Endodermal cell (in vitro differentiated cells): Measurements from ENCODE around the gene DNAJC1. TPM values are rescaled to one million over a fixed set of nuclear protein-coding genes. Genes with fewer than 3 reads are reported as not detected.

Source experiments
- DNase-seq: peaks from one replicate; pipeline ENCODE4 v3.0.0-alpha.2; 2017
- H3K27ac ChIP-seq: 2 replicates; pipeline ENCODE4 v1.5.1; 2013; ENCODE audit warnings: mild to moderate bottlenecking, low read depth, low read length, moderate library complexity
- H3K27me3 ChIP-seq: 2 replicates; pipeline ENCODE4 v1.6.1; 2013; ENCODE audit warnings: mild to moderate bottlenecking, low read length, moderate library complexity; ENCODE audit not compliant: insufficient read depth, control insufficient read depth, poor library complexity, severe bottlenecking
- H3K36me3 ChIP-seq: 2 replicates; pipeline ENCODE4 v1.7.0; 2013; ENCODE audit warnings: mild to moderate bottlenecking, low read length, moderate library complexity; ENCODE audit not compliant: control insufficient read depth, insufficient read depth
- H3K4me1 ChIP-seq: one replicate; pipeline ENCODE4 v1.7.0; 2013; ENCODE audit warnings: low read length; ENCODE audit not compliant: control insufficient read depth, insufficient read depth
- H3K4me3 ChIP-seq: 2 replicates; pipeline ENCODE4 v1.5.1; 2013; ENCODE audit warnings: mild to moderate bottlenecking, low read length, moderate library complexity
- H3K9ac ChIP-seq: 2 replicates; pipeline ENCODE4 v1.6.1; 2013; ENCODE audit warnings: mild to moderate bottlenecking, low read length, moderate library complexity; ENCODE audit not compliant: poor library complexity, severe bottlenecking; ENCODE audit errors: extremely low read depth
- H3K9me3 ChIP-seq: 2 replicates; pipeline ENCODE4 v1.6.1; 2013; ENCODE audit warnings: mild to moderate bottlenecking, low read length, moderate library complexity; ENCODE audit not compliant: control insufficient read depth
- H3K27ac Mint-ChIP-seq: 2 replicates; pipeline ENCODE4 v1.8.0; 2020; ENCODE audit warnings: mixed read lengths
- H3K27me3 Mint-ChIP-seq: 2 replicates; pipeline ENCODE4 v1.8.0; 2021; ENCODE audit warnings: mild to moderate bottlenecking, mixed read lengths; ENCODE audit not compliant: insufficient read depth
- H3K36me3 Mint-ChIP-seq: 2 replicates; pipeline ENCODE4 v1.8.0; 2020; ENCODE audit warnings: low read depth, mixed read lengths
- H3K4me1 Mint-ChIP-seq: 2 replicates; pipeline ENCODE4 v1.8.0; 2020; ENCODE audit warnings: mixed read lengths
- H3K4me3 Mint-ChIP-seq: 2 replicates; pipeline ENCODE4 v1.8.0; 2020; ENCODE audit warnings: mild to moderate bottlenecking, moderate library complexity, mixed read lengths
- H3K9me3 Mint-ChIP-seq: 2 replicates; pipeline ENCODE4 v1.8.0; 2020; ENCODE audit warnings: mild to moderate bottlenecking, mixed read lengths
- CTCF ChIP-seq: fragments of 200-600 bp; sonication (generic); conservative IDR thresholded peaks from 2 replicates; pipeline ENCODE4 v1.5.0; 2021; ENCODE audit warnings: antibody characterized with exemption, mild to moderate bottlenecking
- WGBS, 2 experiments: methylation state at CpG; one replicate each; pipeline versions ENCODE4 v1.1.5 to v1.1.7; 2013; ENCODE audit warnings: missing lambda C conversion rate in 2 of 2, mixed read lengths in 1 of 2; ENCODE audit not compliant: insufficient coverage in 1 of 2, insufficient read length in 1 of 2; 5-methylcytosine and 5-hydroxymethylcytosine counted together
- total RNA-seq, 2 donors: library from RNA; stranded (reverse); fragmentation: NEBNext Ultra II Directional in 1 of 2; extraction: Animal tissue kit (Norgen Biotek cat#: 25700) in 1 of 2; gene quantifications; 2 replicates in 1 of 2; 3 replicates in 1 of 2; pipeline ENCODE4 v1.2.1, GENCODE V29; 2021

Gene DNAJC1
- total RNA-seq, 2 donors from 2014 or later, result 23.5 to 30.4 TPM

DNA sequence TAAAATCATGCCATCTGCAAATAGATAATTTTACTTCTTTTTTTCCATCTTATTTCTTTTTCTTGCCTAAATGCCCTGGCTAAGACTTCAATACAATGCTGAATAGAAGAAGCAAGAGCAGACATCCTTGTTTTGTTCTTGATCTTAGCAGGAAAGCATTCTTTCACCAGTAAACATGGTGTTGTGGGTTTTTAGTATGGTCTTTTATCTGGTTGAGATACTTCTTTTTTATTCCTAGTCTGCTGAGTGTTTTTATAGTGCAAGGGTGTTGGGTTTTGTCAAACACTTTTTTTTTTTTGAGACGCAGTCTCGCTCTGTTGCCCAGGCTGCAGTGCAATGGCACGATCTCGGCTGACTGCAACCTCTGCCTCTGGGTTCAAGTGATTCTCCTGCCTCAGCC is 232.3 kb downstream of the DNAJC1 start:
- Histone ChIP-seq H3K27me3 (no peaks in the 10 kb centered on the region), H3K9ac (no peak overlapping the region), H3K27ac (no peak overlapping the region), H3K36me3 (peaks cover 3% of the 10 kb centered on the region), H3K9me3 (peaks cover 11% of the 10 kb centered on the region), H3K4me3 (no peak overlapping the region), H3K4me1 (no peaks in the 10 kb centered on the region)
- Mint-ChIP-seq H3K4me1 (no peaks in the 10 kb centered on the region), H3K27ac (no peak overlapping the region), H3K27me3 (no peaks in the 10 kb centered on the region), H3K36me3 (peaks cover 8% of the 10 kb centered on the region), H3K4me3 (no peak overlapping the region), H3K9me3 (peaks cover 2% of the 10 kb centered on the region)
- TF ChIP-seq CTCF, result no peak
- DNase-seq, result no peak
- 90 to 99% methylated on average over 4 of the region's 4 CpGs for WGBS, 2 experiments

DNA sequence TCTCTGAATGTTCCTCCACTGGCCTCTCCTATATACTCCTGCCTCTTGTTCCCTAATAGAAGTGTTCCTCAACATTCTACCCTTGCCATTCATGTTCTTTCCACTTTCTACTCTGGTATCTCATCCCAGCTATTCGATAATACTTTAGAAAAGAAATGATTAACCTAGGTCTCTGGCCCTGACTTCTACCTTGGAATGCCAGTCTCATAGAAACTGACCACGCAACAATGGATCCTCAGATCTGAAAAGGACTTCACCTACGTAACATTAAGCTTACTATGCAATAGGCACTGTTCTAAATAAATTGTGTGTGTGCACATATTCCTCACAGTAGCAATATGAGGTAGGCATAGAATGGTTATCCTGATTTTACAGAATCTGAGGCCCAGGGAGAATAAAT is 234.5 kb downstream of the DNAJC1 start:
- no peak overlapping the region for H3K27ac ChIP-seq
- no peak overlapping the region for H3K9ac ChIP-seq
- WGBS, 2 experiments, result 94 to 100% methylated on average over 2 to 3 of the region's 3 CpGs
- Mint-ChIP-seq H3K4me3 (no peak overlapping the region), H3K27me3 (no peaks in the 10 kb centered on the region), H3K4me1 (peaks cover 2% of the 10 kb centered on the region), H3K27ac (no peak overlapping the region), H3K9me3 (peaks cover 2% of the 10 kb centered on the region), H3K36me3 (peaks cover 11% of the 10 kb centered on the region)
- no peak overlapping the region for H3K4me3 ChIP-seq
- H3K36me3 ChIP-seq, result peaks cover 3% of the 10 kb centered on the region
- H3K4me1 ChIP-seq, result no peaks in the 10 kb centered on the region
- no peaks in the 10 kb centered on the region for H3K27me3 ChIP-seq
- DNase-seq, result no peak
- no peak for TF ChIP-seq CTCF
- peaks cover 11% of the 10 kb centered on the region for H3K9me3 ChIP-seq

DNA sequence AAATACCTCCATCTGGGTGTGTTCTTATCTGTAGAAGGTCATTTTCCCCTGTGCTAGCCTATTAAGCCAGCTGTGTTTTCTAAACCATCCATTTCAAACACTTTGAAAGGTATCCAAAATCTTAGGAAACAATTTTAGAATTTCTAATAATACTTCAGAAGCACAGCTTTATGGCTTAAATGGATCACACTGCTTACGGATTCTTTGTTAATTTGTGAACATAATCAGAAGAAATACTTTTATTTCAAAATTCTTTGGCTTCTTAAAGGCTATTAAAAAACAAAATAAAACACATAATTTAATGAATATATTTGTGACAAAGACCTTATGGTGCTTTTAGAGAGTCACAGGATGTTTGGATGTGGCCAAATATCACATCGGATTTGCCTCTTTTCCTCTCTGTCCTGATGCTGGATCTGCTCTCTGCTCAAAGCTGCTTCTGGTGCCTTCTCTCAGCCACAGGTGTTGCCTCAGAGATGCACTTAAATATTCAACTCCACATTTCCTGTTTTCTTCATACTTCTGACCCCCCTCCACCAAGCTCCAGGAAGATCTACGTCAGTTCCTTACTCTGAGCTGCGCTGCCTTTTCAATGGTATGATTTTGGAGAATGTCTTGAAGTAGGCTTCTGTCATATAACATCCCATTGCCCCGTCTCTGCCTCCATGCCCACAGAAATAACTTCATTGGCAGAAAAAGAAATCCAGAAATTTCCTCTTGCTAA is 238.9 kb downstream of the DNAJC1 start:
- Histone ChIP-seq H3K4me1 (no peaks in the 10 kb centered on the region), H3K27me3 (no peaks in the 10 kb centered on the region), H3K9me3 (no peaks in the 10 kb centered on the region), H3K4me3 (no peak overlapping the region), H3K36me3 (peaks cover 4% of the 10 kb centered on the region), H3K9ac (no peak overlapping the region), H3K27ac (no peak overlapping the region)
- WGBS, 2 experiments, result 92 to 100% methylated on average over 2 to 5 of the region's 5 CpGs
- no peak for DNase-seq
- Mint-ChIP-seq H3K4me3 (no peak overlapping the region), H3K27me3 (no peaks in the 10 kb centered on the region), H3K36me3 (peaks cover 3% of the 10 kb centered on the region), H3K27ac (no peak overlapping the region), H3K9me3 (no peaks in the 10 kb centered on the region), H3K4me1 (peaks cover 2% of the 10 kb centered on the region)
- no peak for TF ChIP-seq CTCF
